Activated effector memory CD4-positive, alpha-beta T cell treated with anti-CD3 and anti-CD28 coated beads, Interleukin-2, amount 50 U/mL, for 16 hours (primary cell): ENCODE results near the gene PRSS53.

Source experiments
- DNase-seq: peaks from one replicate; pipeline ENCODE4 v3.0.0-alpha.2; 2020

PRSS53 gene

GRCh38 chr16:31093132-31093703 lies 4.5 kb upstream of the PRSS53 start:
- DNase-seq: no peak

GRCh38 chr16:31092330-31092729 lies 3.6 kb upstream of the PRSS53 start:
- DNase-seq: no peak

GRCh38 chr16:31090540-31090939 lies 1.8 kb upstream of the PRSS53 start:
- no peak for DNase-seq

GRCh38 chr16:31089199-31089598 lies 456 bp upstream of the PRSS53 start:
- DNase-seq: no peak

GRCh38 chr16:31087971-31088370 lies 772 bp downstream of the PRSS53 start:
- no peak for DNase-seq

- no peak for DNase-seq
Observed at GRCh38 chr16:31087481-31087880, 1.3 kb downstream of the PRSS53 start.

- no peak for DNase-seq
Observed at GRCh38 chr16:31086629-31086906, 2.2 kb downstream of the PRSS53 start.

GRCh38 chr16:31085873-31086628 lies 2.7 kb downstream of the PRSS53 start:
- no peak for DNase-seq

GRCh38 chr16:31085411-31085810 lies 3.3 kb downstream of the PRSS53 start:
- no peak for DNase-seq

GRCh38 chr16:31084584-31085302 lies 4.0 kb downstream of the PRSS53 start:
- no peak for DNase-seq

GRCh38 chr16:31083981-31084380 lies 4.8 kb downstream of the PRSS53 start:
- no peak for DNase-seq

GRCh38 chr16:31083556-31083955 lies 5.2 kb downstream of the PRSS53 start:
- DNase-seq: no peak

GRCh38 chr16:31083081-31083480 lies 5.7 kb downstream of the PRSS53 start:
- DNase-seq: no peak

- DNase-seq: no peak
Observed at GRCh38 chr16:31082368-31083045, 6.2 kb downstream of the PRSS53 start.

GRCh38 chr16:31081428-31082351 lies 7.1 kb downstream of the PRSS53 start:
- no peak for DNase-seq

- DNase-seq: no peak
Observed at GRCh38 chr16:31080756-31081419, 7.9 kb downstream of the PRSS53 start.

- DNase-seq: no peak
Observed at GRCh38 chr16:31080035-31080629, 8.6 kb downstream of the PRSS53 start.

- no peak for DNase-seq
Observed at GRCh38 chr16:31079342-31079944, 9.3 kb downstream of the PRSS53 start.

GRCh38 chr16:31078597-31079341 lies 10.0 kb downstream of the PRSS53 start:
- DNase-seq: no peak

GRCh38 chr16:31077592-31078396 lies 10.9 kb downstream of the PRSS53 start:
- no peak for DNase-seq
